Left kidney (tissue), 2 donors: Measurements from ENCODE around the gene WAPL. TPM values are rescaled to one million over a fixed set of nuclear protein-coding genes. Genes with fewer than 3 reads are reported as not detected.

Source experiments
- DNase-seq: peaks from one replicate; pipeline ENCODE4 v3.0.0-alpha.2; 2013
- polyA plus RNA-seq: library from polyadenylated mRNA; unstranded; fragments of 120-200 nt; gene quantifications from one replicate; pipeline ENCODE4 v1.2.1, GENCODE V29; 2013; ENCODE audit not compliant: insufficient read length

The WAPL gene
- polyA plus RNA-seq, 1 donor, result 56.2 TPM

GRCh38 chr10:86472061-86472460, 49.5 kb downstream of the WAPL start:
- DNase-seq, result no peak

GRCh38 chr10:86461963-86462804, 59.4 kb downstream of the WAPL start:
- DNase-seq, result no peak

- DNase-seq, result peak; percentile 12
Measured at GRCh38 chr10:86451604-86451960, 70.0 kb downstream of the WAPL start.

DNA sequence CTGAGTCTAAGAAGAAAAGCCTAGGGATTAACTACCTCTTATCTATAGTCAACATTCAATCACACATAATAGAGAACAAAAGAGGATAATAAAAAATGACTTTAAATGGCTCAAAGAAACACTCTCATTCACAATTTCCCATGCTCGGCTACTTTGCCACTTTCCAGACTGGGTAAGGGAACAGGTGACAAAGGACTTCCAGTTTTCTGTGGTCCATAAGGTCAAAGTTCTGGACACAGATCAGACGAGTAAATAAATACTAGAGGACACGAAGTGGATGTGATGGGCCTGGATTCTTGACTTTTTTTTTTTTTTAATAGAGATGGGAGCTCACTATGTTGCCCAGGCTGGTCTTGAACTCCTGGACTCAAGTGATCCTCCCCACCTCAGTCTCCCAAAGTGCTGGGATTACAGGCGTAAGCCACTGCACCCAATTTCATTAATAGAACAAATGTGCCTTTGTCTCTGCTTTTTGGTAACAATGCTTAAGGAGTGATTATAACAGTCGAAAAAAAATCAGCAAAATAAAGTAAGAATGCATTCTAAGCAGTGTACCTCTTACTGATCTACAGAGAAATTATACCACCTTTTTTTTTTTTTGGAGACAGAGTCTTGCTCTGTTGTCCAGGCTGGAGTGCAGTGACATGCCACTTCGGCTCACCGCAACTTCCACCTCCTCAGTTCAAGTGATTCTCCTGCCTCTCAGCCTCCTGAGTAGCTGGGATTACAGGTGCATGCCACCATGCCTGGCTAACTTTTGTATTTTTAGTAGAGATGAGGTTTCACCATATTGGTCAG, 70.6 kb downstream of the WAPL start:
- no peak for DNase-seq

DNA sequence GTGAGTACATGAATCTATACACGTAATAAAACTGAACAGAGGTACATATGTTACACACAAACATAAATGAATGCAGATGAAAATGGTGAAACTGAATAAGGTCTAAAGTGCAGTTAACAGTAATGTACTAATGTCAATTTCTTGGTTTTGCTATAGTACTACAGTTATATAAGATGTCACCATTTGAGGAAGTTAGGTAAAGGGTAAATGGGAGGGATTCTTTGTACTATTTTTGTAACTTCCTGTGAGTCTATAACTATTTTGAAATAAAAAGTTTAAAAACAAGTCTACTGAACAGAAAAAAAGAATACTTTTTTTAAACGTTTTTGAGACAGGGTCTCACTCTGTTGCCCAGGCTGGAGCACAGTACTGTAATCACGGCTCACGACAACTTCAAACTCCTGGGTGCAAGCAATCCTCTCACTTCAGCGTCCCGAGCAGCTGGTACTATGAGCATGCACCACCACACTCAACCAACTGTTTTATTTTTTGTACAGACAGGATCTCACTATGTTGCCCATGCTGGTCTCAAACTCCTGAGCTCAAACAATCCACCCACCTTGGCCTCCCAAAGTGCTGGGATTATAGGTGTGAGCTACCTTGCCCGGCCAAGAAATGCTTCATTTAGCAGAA, 71.5 kb downstream of the WAPL start:
- no peak for DNase-seq

GRCh38 chr10:86447432-86447831, 74.2 kb downstream of the WAPL start:
- no peak for DNase-seq

DNA sequence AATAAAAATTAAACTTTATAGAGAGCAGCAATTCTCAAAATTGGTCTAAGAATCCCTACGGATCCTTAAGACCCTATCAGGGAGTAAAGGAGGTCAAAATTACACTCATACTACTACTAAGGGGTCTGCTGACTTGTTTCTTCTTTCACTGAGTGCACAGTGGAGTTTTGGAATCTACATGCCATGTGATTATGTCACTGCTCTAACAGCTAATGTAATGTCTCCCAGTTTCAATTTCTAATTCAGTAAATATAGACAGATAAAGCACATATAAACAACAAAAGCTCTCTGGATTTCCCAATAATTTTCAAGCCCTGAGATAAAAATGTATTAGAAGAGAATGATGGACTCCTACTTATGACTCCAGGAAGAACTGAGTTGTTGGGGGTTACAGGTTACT, 74.6 kb downstream of the WAPL start:
- no peak for DNase-seq

- DNase-seq, result no peak
Measured at GRCh38 chr10:86446440-86446839, 75.2 kb downstream of the WAPL start.

GRCh38 chr10:86443936-86444335, 77.7 kb downstream of the WAPL start:
- DNase-seq, result no peak

- no peak for DNase-seq
Measured at GRCh38 chr10:86443069-86443468, 78.5 kb downstream of the WAPL start.

DNA sequence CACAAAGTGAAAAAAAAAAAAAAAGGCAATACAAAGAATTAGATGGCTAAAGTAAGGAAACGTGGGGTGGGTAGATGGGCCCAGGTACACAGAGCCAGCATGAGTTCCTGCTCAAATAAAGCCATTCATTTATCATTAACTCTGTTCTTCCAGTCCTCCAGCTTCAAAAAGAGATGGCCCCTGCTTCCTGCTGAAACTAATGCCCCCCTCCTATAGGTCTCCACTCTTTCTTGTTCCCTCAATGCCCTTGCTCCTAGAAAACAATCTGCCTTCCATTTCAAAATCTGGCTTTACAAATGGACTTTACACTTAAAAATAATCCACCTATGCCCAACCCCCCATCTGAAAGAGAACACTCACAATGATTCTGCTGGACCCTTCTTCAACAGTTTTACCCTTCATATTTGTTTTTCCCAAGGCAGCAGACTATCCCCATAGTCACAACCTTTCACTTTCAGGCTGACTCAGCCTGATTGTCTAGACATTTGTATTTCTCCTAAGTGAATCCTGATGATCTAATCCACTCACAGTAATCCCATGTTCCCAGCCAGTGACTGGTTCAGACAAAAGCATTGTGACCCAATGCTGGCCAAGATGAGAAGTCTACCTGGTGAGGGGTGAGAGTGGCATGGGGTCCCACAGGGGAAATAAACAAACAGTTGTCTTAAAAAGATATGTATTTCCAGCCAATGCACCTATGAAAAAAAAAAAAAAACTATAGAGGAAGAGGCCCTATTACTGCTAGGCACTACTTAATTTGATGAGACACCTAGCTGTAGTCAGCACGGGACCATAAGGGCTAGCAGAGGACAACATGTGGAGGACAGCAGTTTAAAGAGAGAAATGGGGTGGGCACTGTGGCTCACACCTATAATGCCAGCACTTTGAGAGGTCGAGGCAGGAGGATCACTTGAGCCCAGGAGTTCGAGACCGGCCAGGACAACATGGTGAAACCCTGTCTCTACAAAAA, 80.4 kb downstream of the WAPL start:
- DNase-seq, result no peak

GRCh38 chr10:86439544-86439943, 82.0 kb downstream of the WAPL start:
- peak; percentile 43 for DNase-seq

DNA sequence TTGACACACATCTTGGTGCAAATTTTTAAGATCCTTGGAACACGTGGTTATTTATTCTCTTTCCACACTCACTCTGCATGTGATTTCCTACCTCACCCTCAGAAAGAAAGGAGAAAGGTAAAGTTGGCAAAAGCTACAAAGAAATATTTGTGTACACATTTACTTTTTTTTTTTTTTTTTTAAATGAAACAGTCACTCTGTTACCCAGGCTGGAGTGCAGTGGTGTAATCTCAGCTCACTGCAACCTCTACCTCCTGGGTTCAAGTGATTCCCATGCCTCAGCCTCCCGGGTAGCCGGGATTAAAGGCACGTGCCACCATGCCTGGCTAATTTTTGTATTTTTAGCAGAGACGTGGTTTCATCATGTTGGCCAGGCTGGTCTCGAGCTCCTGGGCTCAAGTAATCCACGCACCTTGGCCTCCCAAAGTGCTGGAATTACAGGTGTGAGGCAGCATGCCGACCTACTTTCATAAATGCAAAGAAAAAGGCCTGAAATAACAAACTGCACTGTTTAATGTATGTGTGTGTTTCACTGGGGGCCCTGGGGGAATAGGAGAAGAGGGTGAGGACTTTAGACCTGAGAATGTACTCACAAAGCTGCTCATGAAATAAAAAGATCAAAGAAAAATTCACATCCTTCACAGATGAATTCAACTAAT, 83.4 kb downstream of the WAPL start:
- DNase-seq, result no peak

GRCh38 chr10:86437447-86437846, 84.1 kb downstream of the WAPL start:
- no peak for DNase-seq

GRCh38 chr10:86436963-86437362, 84.6 kb downstream of the WAPL start:
- DNase-seq, result no peak

DNA sequence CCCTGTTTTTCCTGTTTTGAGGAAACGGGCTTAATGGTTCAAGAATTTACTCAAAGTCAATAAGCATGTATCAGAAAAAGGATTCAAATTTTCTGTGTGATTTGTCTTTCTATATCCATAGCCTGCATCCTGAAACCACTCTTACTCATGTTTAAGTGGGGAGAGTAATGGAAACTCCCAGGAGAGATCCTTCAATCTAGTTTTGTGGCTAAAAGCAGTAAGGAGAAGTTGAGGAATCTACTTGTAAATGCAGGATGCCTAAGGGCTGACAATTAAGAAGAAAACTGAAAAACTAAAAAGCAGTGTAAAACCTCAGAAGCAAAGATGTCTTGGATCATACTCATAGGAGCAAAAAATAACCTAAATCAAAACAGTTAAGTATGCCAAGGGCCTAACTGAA, 86.9 kb downstream of the WAPL start:
- no peak for DNase-seq

- no peak for DNase-seq
Measured at GRCh38 chr10:86423739-86424138, 97.9 kb downstream of the WAPL start.

GRCh38 chr10:86419101-86419500, 102.5 kb downstream of the WAPL start:
- no peak for DNase-seq

GRCh38 chr10:86415583-86415982, 106.0 kb downstream of the WAPL start:
- no peak for DNase-seq

- no peak for DNase-seq
Measured at GRCh38 chr10:86415116-86415515, 106.5 kb downstream of the WAPL start.

DNA sequence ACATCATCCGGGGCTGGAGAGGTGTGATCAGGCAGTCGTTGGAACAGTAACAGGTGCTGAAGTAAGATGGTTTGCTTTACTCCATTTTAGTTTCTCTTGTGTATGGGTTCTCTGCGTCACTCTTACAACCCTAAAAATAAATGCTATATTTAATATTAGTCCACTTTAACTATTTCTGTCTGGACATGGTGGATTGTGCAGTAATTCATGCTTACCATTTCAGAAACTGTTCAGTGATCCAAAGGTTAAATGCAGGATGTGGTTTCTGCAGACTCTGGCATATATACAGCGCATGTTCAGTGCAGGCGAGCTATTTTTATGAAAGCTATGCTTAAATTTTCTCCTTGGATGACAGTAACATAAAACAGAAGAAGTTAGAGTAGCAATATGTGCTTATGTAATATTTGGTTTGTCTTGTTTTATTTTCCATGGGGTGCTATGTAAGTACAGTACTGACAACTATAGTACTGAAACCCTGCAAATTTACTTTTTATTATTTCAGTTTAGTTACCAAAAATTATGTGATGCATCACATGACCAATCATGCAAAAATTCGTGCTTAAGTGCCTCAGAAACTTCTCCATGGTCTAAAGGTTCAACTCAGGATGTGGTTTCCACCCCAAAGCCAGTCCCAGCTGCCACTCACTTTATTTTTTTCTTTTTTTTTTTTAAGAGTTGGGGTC, 108.4 kb downstream of the WAPL start:
- DNase-seq, result no peak
